Immature natural killer cell (primary cell): ENCODE measurements around the gene TEAD3. TPM values are rescaled to one million over a fixed set of nuclear protein-coding genes. Genes with fewer than 3 reads are reported as not detected.

Source experiments
- DNase-seq, 3 donors: peaks; one replicate each; pipeline ENCODE4 v3.0.0; 2022; ENCODE audit warnings: mixed read lengths in 1 of 3
- H3K27ac Mint-ChIP-seq, 6 donors: one replicate each; pipeline ENCODE4 v1.8.0; 2020; ENCODE audit warnings: mixed read lengths in 6 of 6, mild to moderate bottlenecking in 5 of 6, inconsistent platforms in 4 of 6, moderate library complexity in 3 of 6
- H3K27me3 Mint-ChIP-seq, 3 donors: one replicate each; pipeline ENCODE4 v1.8.0; 2020 to 2021; ENCODE audit warnings: low read depth in 3 of 3, mild to moderate bottlenecking in 3 of 3, mixed read lengths in 3 of 3, moderate library complexity in 3 of 3, inconsistent platforms in 1 of 3
- H3K36me3 Mint-ChIP-seq, 3 donors: one replicate each; pipeline ENCODE4 v1.8.0; 2020; ENCODE audit warnings: mixed read lengths in 3 of 3, inconsistent platforms in 2 of 3, mild to moderate bottlenecking in 2 of 3
- H3K4me1 Mint-ChIP-seq, 2 donors: one replicate each; pipeline ENCODE4 v1.8.0; 2020; ENCODE audit warnings: inconsistent platforms in 2 of 2, mild to moderate bottlenecking in 2 of 2, mixed read lengths in 2 of 2, moderate library complexity in 1 of 2
- H3K4me3 Mint-ChIP-seq, 5 donors: one replicate each; pipeline ENCODE4 v1.8.0; 2020; ENCODE audit warnings: mild to moderate bottlenecking in 5 of 5, mixed read lengths in 5 of 5, inconsistent platforms in 3 of 5, moderate library complexity in 3 of 5
- H3K9me3 Mint-ChIP-seq, 6 donors: one replicate each; pipeline ENCODE4 v1.8.0; 2020; ENCODE audit warnings: mild to moderate bottlenecking in 6 of 6, mixed read lengths in 6 of 6, inconsistent platforms in 4 of 6, moderate library complexity in 3 of 6
- polyA plus RNA-seq, 3 donors: library from polyadenylated mRNA; unstranded; fragments of 300-500 nt; fragmentation: Illumina TruSeq; gene quantifications; one replicate each; pipeline ENCODE4 v1.2.3, GENCODE V29; 2021

Gene TEAD3
- polyA plus RNA-seq, 3 donors from 2014 or later = not detected

GRCh38 chr6:35492974-35493284, 4.0 kb downstream of the TEAD3 start:
- DNase-seq = no peak
- Mint-ChIP-seq H3K27ac (peak overlapping the region in 2 of 6 donors; percentile 38 to 77), H3K27me3 (peaks cover 3 to 13% (median 4%) of the 10 kb centered on the region in 3 donors), H3K4me3 (peak overlapping the region in 1 of 5 donors; percentile 17), H3K4me1 (peaks cover under 1 to 5% of the 10 kb centered on the region in 2 donors), H3K36me3 (no peaks in the 10 kb centered on the region), H3K9me3 (no peaks in the 10 kb centered on the region)

DNA sequence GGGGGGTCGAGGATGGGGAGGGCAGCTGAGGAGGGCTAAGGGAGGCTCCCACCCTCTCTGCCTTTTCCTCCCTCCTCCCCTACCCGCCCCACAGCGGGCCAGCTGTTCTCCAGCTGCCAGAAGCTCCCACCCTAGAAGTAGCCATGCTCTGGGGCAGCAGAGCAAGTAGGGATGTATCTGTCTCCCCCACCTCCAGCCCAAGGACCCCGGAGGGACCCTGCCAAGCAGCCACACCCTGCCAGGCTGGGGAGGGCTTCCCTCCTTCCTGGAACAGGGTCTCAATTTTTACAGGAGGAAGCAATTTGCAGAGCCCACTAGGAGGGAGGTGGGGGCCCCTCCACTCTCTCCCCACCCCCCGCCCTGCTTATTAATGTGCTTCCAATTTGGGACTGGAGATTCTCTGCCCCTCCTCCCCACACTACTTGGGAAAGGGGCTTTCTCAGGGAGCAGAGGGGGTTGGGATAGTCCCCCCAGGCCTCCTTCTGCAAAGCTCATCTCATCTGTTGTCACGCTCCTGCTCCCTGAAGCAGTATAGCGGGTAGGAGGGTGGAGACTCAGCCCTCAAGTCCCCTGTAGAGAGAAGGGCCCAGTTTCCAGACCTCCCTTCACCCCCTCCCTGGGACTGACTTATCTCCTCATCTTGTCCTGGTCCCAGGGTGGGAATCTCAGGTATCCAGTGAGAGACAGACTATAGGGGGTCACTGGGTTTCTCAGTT, 4.5 kb downstream of the TEAD3 start:
- no peaks in the 10 kb centered on the region for H3K9me3 Mint-ChIP-seq
- H3K27ac Mint-ChIP-seq = peak overlapping the region in 1 of 6 donors; percentile 38
- no peaks in the 10 kb centered on the region for H3K36me3 Mint-ChIP-seq
- H3K27me3 Mint-ChIP-seq = peaks cover 3 to 13% (median 4%) of the 10 kb centered on the region in 3 donors
- DNase-seq = no peak
- H3K4me3 Mint-ChIP-seq = no peak overlapping the region
- peaks cover 0 to 5% of the 10 kb centered on the region in 2 donors for H3K4me1 Mint-ChIP-seq

DNA sequence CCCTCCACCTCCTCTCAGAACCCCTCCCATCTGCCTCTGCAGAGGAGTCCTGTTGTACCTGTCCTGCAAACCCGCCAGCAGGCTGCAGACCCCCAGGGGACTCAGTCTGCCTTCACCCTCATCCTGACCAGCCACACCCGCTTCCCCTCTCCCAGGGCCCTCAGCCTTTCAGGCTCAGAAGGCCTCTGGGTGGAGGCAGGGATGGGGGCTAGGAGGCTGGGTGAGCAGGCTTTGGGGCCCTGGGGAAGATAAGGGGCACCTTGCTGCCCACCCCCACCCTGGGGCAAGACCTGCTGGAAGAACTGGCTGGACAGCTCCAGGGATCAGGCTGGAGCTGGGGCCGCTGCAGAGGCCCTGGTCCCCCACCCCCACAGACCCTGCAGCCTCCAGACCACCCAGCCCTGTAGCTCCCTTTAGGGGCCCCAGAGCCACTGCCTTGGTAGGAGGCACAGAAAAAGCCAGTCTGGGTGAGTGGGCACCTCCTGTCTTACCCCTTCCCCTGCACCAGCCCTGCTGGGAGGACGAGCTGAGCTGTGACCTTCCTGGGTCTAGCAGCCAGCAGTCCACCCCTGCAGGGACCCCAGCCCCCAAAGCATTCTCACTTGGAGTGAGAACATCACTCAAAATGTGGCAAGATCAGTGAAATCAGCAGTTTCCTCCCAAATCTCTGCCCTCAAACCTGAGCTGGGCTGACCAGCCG, 5.2 kb downstream of the TEAD3 start:
- Mint-ChIP-seq H3K4me3 (no peak overlapping the region), H3K9me3 (no peaks in the 10 kb centered on the region), H3K27me3 (peaks cover 3 to 13% (median 6%) of the 10 kb centered on the region in 3 donors), H3K36me3 (no peaks in the 10 kb centered on the region), H3K27ac (no peak overlapping the region), H3K4me1 (peaks cover 0 to 5% of the 10 kb centered on the region in 2 donors)
- DNase-seq = no peak

GRCh38 chr6:35490821-35491557, 5.9 kb downstream of the TEAD3 start:
- Mint-ChIP-seq H3K36me3 (no peaks in the 10 kb centered on the region), H3K27me3 (peaks cover 3 to 13% (median 6%) of the 10 kb centered on the region in 3 donors), H3K4me3 (no peak overlapping the region), H3K9me3 (no peaks in the 10 kb centered on the region), H3K27ac (peak overlapping the region in 2 of 6 donors; percentile 25 to 77), H3K4me1 (peaks cover 0 to 5% of the 10 kb centered on the region in 2 donors)
- DNase-seq = no peak

DNA sequence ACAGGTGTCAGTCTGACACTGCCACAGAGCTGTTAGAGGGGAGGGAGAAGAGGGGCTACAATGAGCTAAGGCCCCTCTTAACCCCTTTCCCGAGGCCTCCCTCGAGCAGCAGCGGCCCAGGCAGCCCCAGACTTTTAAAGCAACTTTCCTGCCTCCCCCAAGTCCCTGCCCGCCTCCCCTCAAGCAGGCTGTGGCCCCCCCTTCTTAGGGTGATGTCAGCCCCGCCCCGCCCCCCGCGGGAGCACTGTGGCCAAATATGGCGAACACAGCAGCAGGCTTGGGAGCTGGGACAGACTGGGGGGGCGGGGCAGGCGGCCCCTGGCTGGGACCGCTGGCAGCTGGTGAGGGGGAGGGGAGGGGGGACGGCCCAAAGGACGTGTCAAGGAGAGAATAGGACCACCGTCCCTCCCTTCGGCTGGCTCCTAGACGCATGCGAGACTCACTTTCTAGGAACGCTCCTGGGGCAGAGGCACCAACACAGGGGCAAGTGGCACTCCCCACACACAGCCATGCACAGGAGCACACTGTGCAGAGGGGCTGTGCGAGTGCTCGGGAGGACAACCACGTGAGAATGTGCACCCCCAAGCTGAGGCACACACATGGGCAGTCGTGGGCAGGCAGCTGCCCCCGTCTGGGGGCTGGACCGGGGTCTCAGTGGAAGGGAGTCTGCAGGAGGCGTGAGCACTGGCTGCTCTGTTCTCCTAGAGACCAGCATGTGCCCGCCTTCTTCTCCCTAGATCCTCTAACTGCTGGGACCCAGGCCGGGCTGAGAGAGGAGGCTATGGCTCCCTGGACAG, 6.7 kb downstream of the TEAD3 start:
- Mint-ChIP-seq H3K9me3 (no peaks in the 10 kb centered on the region), H3K4me1 (peaks cover 0 to 3% of the 10 kb centered on the region in 2 donors), H3K27ac (no peak overlapping the region), H3K36me3 (no peaks in the 10 kb centered on the region), H3K4me3 (no peak overlapping the region), H3K27me3 (peaks cover 3 to 13% (median 6%) of the 10 kb centered on the region in 3 donors)
- DNase-seq = no peak

- Mint-ChIP-seq H3K4me1 (peaks cover 0 to 3% of the 10 kb centered on the region in 2 donors), H3K36me3 (no peaks in the 10 kb centered on the region), H3K9me3 (no peaks in the 10 kb centered on the region)
These were observed 7.8 kb downstream of the TEAD3 start for GRCh38 chr6:35489066-35489465.

DNA sequence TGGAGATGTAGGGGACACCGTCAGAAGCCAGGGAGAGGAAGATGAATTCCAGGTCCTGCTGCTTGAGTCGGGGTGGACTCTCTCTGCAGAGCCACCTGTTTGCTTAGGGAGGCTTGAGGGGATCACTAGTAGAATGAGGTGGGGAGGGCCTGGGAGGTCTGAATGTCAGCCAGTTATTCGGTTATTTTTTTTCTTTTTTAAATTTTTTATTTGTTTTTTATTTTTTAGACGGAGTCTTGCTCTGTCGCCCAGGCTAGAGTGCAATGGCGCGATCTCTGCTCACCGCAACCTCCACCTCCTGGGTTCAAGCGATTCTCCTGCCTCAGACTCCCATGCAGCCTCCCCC, 8.4 kb downstream of the TEAD3 start:
- Mint-ChIP-seq H3K27me3 (peaks cover 3 to 8% (median 6%) of the 10 kb centered on the region in 3 donors), H3K27ac (no peak overlapping the region)

More at GRCh38 chr6:35489066-35489465, 7.8 kb downstream of the TEAD3 start:
- no peak overlapping the region for H3K27ac Mint-ChIP-seq
- no peak for DNase-seq
- no peak overlapping the region for H3K4me3 Mint-ChIP-seq
- H3K27me3 Mint-ChIP-seq = peaks cover 3 to 13% (median 6%) of the 10 kb centered on the region in 3 donors

GRCh38 chr6:35487658-35488516, 9.0 kb downstream of the TEAD3 start:
- H3K9me3 Mint-ChIP-seq = no peaks in the 10 kb centered on the region
- H3K27me3 Mint-ChIP-seq = peaks cover 3 to 4% (median 3%) of the 10 kb centered on the region in 3 donors
- peaks cover 0 to 3% of the 10 kb centered on the region in 2 donors for H3K4me1 Mint-ChIP-seq
- no peak overlapping the region for H3K27ac Mint-ChIP-seq
- no peak overlapping the region for H3K4me3 Mint-ChIP-seq
- DNase-seq = no peak
- no peaks in the 10 kb centered on the region for H3K36me3 Mint-ChIP-seq

More for the DNA sequence above, 8.4 kb downstream of the TEAD3 start:
- Mint-ChIP-seq H3K36me3 (no peaks in the 10 kb centered on the region), H3K4me1 (peaks cover 0 to 3% of the 10 kb centered on the region in 2 donors), H3K4me3 (no peak overlapping the region), H3K9me3 (no peaks in the 10 kb centered on the region)
- no peak for DNase-seq

DNA sequence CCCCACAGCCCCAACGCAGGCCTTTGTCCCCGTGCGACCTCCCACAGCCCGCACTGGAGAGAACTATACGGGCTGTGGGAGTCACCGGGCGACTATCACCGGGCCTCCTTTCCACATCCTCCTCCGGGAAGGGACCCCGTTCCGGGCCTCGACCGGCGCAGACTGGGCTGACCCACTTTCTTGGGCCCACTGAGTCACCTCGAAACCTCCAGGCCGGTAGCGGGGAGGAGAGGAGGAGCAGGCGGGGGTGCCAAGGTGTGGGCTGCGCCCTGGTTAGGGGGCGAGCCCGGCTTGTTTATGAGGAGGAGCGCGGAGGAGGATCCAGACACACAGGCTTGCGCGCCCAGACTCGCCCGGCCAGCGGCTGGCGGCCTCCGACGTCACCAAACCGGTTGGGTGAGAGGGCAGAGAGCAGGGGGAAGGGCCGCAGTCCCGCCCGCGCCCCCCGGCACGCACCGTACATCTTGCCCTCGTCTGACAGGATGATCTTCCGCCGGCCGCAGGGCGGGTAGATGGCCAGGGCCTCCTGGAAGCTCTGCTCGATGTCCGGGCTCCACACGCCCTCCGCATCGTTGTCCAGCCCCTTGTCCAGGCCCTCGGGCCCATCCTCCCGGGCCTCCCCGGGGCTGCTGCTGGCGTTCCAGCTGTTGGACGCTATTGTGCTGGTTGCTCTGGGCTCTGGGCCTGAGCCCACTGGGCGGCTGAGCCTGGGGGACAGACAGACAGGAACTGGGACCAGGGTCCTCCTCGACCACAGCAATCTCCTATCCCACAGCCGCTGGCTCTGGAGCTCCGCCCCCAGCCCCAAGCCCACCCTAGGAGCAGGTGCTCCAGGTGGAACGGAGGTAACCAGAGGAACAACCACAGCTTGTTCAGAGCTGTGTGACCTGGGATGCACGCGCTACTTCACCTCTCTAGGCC, 10.6 kb downstream of the TEAD3 start:
- Mint-ChIP-seq H3K27me3 (peaks cover 3 to 4% (median 3%) of the 10 kb centered on the region in 3 donors), H3K4me1 (peaks cover 0 to 3% of the 10 kb centered on the region in 2 donors), H3K4me3 (no peak overlapping the region), H3K27ac (no peak overlapping the region), H3K9me3 (no peaks in the 10 kb centered on the region), H3K36me3 (no peaks in the 10 kb centered on the region)
- no peak for DNase-seq

GRCh38 chr6:35485402-35485877, 11.4 kb downstream of the TEAD3 start:
- Mint-ChIP-seq H3K4me1 (peaks cover 0 to 3% of the 10 kb centered on the region in 2 donors), H3K27me3 (peaks cover 0 to 2% (median 2%) of the 10 kb centered on the region in 3 donors), H3K9me3 (no peaks in the 10 kb centered on the region), H3K4me3 (no peak overlapping the region), H3K27ac (no peak overlapping the region), H3K36me3 (no peaks in the 10 kb centered on the region)
- no peak for DNase-seq

GRCh38 chr6:35484921-35485392, 11.9 kb downstream of the TEAD3 start:
- Mint-ChIP-seq H3K36me3 (no peaks in the 10 kb centered on the region), H3K4me3 (no peak overlapping the region), H3K9me3 (no peaks in the 10 kb centered on the region), H3K27ac (no peak overlapping the region), H3K4me1 (peaks cover 0 to 3% of the 10 kb centered on the region in 2 donors), H3K27me3 (peaks cover under 1 to 2% (median 2%) of the 10 kb centered on the region in 3 donors)
- no peak for DNase-seq
